DMS53 treated with DMSO at 0.1 percent for 48 hours (cell line): ENCODE results near the gene MIER1.
"Not testable (repeated sequence)": the region's sequence is repeated elsewhere in the genome, so short reads cannot be mapped to it uniquely, and the experiment has no call there.

Source experiments
- DNase-seq: peaks from one replicate; lab custom pipeline; 2025; ENCODE audit not compliant: unreplicated experiment; lab: John Stamatoyannopoulos, UW

Gene MIER1

GRCh38 chr1:66924756-66925557 is at the start of gene MIER1, which contains the start of gene DNAI4:
MIER1 (plus strand) TSS chr1:66924990; CDS start chr1:66925029, 39 bp downstream.
DNAI4 (minus strand) TSS chr1:66924856; CDS start chr1:66924831, 25 bp downstream.
- peak; percentile 100 for DNase-seq

GRCh38 chr1:66876664-66877063 is 48.1 kb upstream of the MIER1 start:
- no peak for DNase-seq

- DNase-seq, result no peak
Measured at GRCh38 chr1:66889030-66889429, 35.8 kb upstream of the MIER1 start.

GRCh38 chr1:66890621-66891020 is 34.2 kb upstream of the MIER1 start:
- no peak for DNase-seq

- no peak for DNase-seq
Measured at GRCh38 chr1:66893712-66894111, 31.1 kb upstream of the MIER1 start.

- not testable (repeated sequence) for DNase-seq
Measured at GRCh38 chr1:66915203-66915602, 9.6 kb upstream of the MIER1 start.

GRCh38 chr1:66916320-66916719 is 8.5 kb upstream of the MIER1 start:
- no peak for DNase-seq

- no peak for DNase-seq
Measured at GRCh38 chr1:66917476-66917875, 7.3 kb upstream of the MIER1 start.

GRCh38 chr1:66919063-66919462 is 5.7 kb upstream of the MIER1 start:
- no peak for DNase-seq

- DNase-seq, result no peak
Measured at GRCh38 chr1:66919828-66920227, 5.0 kb upstream of the MIER1 start.

- DNase-seq, result no peak
Measured at GRCh38 chr1:66920543-66920942, 4.2 kb upstream of the MIER1 start.

GRCh38 chr1:66925558-66925910 is 744 bp downstream of the MIER1 start:
- no peak for DNase-seq

GRCh38 chr1:66925944-66926343 is 1.2 kb downstream of the MIER1 start:
- peak; percentile 54 for DNase-seq

GRCh38 chr1:66927528-66927927 is 2.7 kb downstream of the MIER1 start:
- no peak for DNase-seq

GRCh38 chr1:66929146-66929688 is 4.4 kb downstream of the MIER1 start:
- no peak for DNase-seq

- no peak for DNase-seq
Measured at GRCh38 chr1:66929691-66929998, 4.9 kb downstream of the MIER1 start.

GRCh38 chr1:66929999-66930822 is 5.4 kb downstream of the MIER1 start:
- DNase-seq, result peak; percentile 93

- no peak for DNase-seq
Measured at GRCh38 chr1:66930823-66931174, 6.0 kb downstream of the MIER1 start.

GRCh38 chr1:66931590-66931989 is 6.8 kb downstream of the MIER1 start:
- no peak for DNase-seq

GRCh38 chr1:66932291-66932690 is 7.5 kb downstream of the MIER1 start:
- DNase-seq, result no peak

GRCh38 chr1:66933887-66934700 is 9.3 kb downstream of the MIER1 start:
- DNase-seq, result no peak
